K562 (cell line): ENCODE measurements around the gene RHOBTB3. TPM values are rescaled to one million over a fixed set of nuclear protein-coding genes. Genes with fewer than 3 reads are reported as not detected.

Experiments used
- CXXC5 ChIP-seq: fragments of 250-450 bp; sonication (Bioruptor Pico); IDR thresholded peaks from 2 replicates; pipeline ENCODE4 v1.8.0; 2022; ENCODE audit warnings: inconsistent platforms, mild to moderate bottlenecking, moderate library complexity
- E2F3 ChIP-seq: fragments of 250-450 bp; sonication (Bioruptor Pico); IDR thresholded peaks from 2 replicates; pipeline ENCODE4 v1.4.0; 2020; ENCODE audit warnings: mild to moderate bottlenecking
- HDAC1 ChIP-seq, 2 experiments: fragments of 450-650 bp; IDR thresholded peaks; 2 replicates each; pipeline ENCODE4 v1.6.1; 2016 to 2017; ENCODE audit warnings: inconsistent platforms in 1 of 2, mild to moderate bottlenecking in 1 of 2, moderate library complexity in 1 of 2
- HNRNPK ChIP-seq: fragments of 200-400 bp; formaldehyde crosslinking; IDR thresholded peaks from one replicate; pipeline ENCODE4 v1.6.1; 2018; ENCODE audit warnings: mild to moderate bottlenecking, low read depth, low read length; ENCODE audit not compliant: poor library complexity, severe bottlenecking
- IRF2 ChIP-seq: sonication (generic); formaldehyde crosslinking; IDR thresholded peaks from 2 replicates; pipeline ENCODE4 v1.8.1; 2022; ENCODE audit warnings: mild to moderate bottlenecking, missing genetic modification reagents
- L3MBTL2 ChIP-seq: fragments of 450-650 bp; IDR thresholded peaks from 2 replicates; pipeline ENCODE4 v1.6.1; 2016; ENCODE audit warnings: mild to moderate bottlenecking, moderate library complexity
- MAZ ChIP-seq, 2 experiments: fragments of 450-650 bp in 1 of 2; sonication (generic) in 1 of 2; formaldehyde crosslinking; IDR thresholded peaks in 1 of 2; conservative IDR thresholded peaks in 1 of 2; 2 replicates each; pipeline versions ENCODE4 v1.4.0 to v1.5.0; 2020; ENCODE audit warnings: mild to moderate bottlenecking in 1 of 2, missing genetic modification reagents in 1 of 2
- PRDM10 ChIP-seq: fragments of 450-650 bp; IDR thresholded peaks from 2 replicates; pipeline ENCODE4 v1.6.1; 2018; ENCODE audit not compliant: partially characterized antibody
- SAFB2 ChIP-seq: fragments of 200-400 bp; formaldehyde crosslinking; IDR thresholded peaks from 2 replicates; pipeline ENCODE4 v1.6.1; 2018; ENCODE audit warnings: borderline replicate concordance, low read length, low read depth, moderate library complexity; ENCODE audit not compliant: severe bottlenecking
- STAT6 ChIP-seq: sonication (generic); formaldehyde crosslinking; IDR thresholded peaks from 2 replicates; pipeline ENCODE4 v1.8.1; 2023; ENCODE audit warnings: mild to moderate bottlenecking, missing genetic modification reagents
- UBTF ChIP-seq, 2 experiments: IDR thresholded peaks; 2 replicates each; pipeline ENCODE4 v1.6.1; 2012; ENCODE audit warnings: improper control_type of control experiment in 2 of 2, low read depth in 2 of 2, low read length in 2 of 2, borderline replicate concordance in 1 of 2
- ZNF184 ChIP-seq: sonication (generic); formaldehyde crosslinking; IDR thresholded peaks from 2 replicates; pipeline ENCODE4 v1.5.0; 2020; ENCODE audit warnings: missing genetic modification reagents
- ZNF217 ChIP-seq: sonication (generic); formaldehyde crosslinking; IDR thresholded peaks from 2 replicates; pipeline ENCODE4 v1.8.0; 2022; ENCODE audit warnings: mild to moderate bottlenecking, missing genetic modification reagents
- ZNF280B ChIP-seq: fragments of 250-450 bp; sonication (Bioruptor Pico); IDR thresholded peaks from 2 replicates; pipeline ENCODE4 v1.5.1; 2021; ENCODE audit warnings: mild to moderate bottlenecking
- ZNF354B ChIP-seq: fragments of 250-450 bp; sonication (Bioruptor Pico); IDR thresholded peaks from 2 replicates; pipeline ENCODE4 v1.4.0; 2020
- ZNF551 ChIP-seq: fragments of 250-450 bp; sonication (Bioruptor Pico); IDR thresholded peaks from 2 replicates; pipeline ENCODE4 v1.5.0; 2021; ENCODE audit warnings: mild to moderate bottlenecking, moderate library complexity
- ZNF830 ChIP-seq: fragments of 250-450 bp; sonication (Bioruptor Pico); IDR thresholded peaks from 2 replicates; pipeline ENCODE4 v1.5.0; 2021; ENCODE audit warnings: mild to moderate bottlenecking
- polyA plus RNA-seq, 8 experiments: library from polyadenylated mRNA; depleted of rRNA in 4 of 8; stranded (reverse) in 5 of 8; unstranded in 3 of 8; fragments of >200 nt; fragmentation: Nextera tagmentation in 2 of 8; fragmentation: Illumina TruSeq in 1 of 8; extraction: Ambion mirVana in 2 of 8; extraction: Trizol in 1 of 8; gene quantifications; 2 replicates each; pipeline versions ENCODE4 v1.2.1 to v1.2.3, GENCODE V29; 2011 to 2014; ENCODE audit warnings: inconsistent platforms in 1 of 8, missing spikeins in 1 of 8
- total RNA-seq, 7 experiments: library from RNA; depleted of rRNA in 6 of 7; stranded (reverse); fragments of >200 nt in 6 of 7; fragmentation: Illumina TruSeq in 2 of 7; extraction: Trizol in 2 of 7; gene quantifications; 2 replicates each; pipeline versions ENCODE4 v1.2.1 to v1.2.3, GENCODE V29; 2011 to 2021; ENCODE audit warnings: low replicate concordance in 1 of 7

The RHOBTB3 gene
- total and polyA plus RNA-seq, 9 of the 15 experiments (the other 6 are each of a cell fraction or from before 2014, with no cell fraction given): 39.7 to 143 (median 115) TPM

GRCh38 chr5:95723632-95724369, 7.3 kb upstream of the RHOBTB3 start (continued):
- 0 out of 4 replicates have a peak, but pooled peaks of 1 of the 2 experiments have one; percentile 59 for TF ChIP-seq UBTF (IDR thresholded peaks at IDR 0.05; ENCODE audit: borderline replicate concordance in 1 of 2, low read depth in 2 of 2, low read length in 2 of 2)
- peak; percentile 41; the same call in 1 of the 2 replicates for TF ChIP-seq CXXC5
- TF ChIP-seq MAZ (CRISPR knock-in tag; conservative IDR thresholded peaks at IDR 0.05 in 1 of 2, IDR thresholded peaks at IDR 0.05 in 1 of 2): no peak
- TF ChIP-seq ZNF354B (CRISPR knock-in tag): no peak
- TF ChIP-seq ZNF184: no peak
- no peak for TF ChIP-seq HNRNPK
- TF ChIP-seq PRDM10: no peak
- peak; percentile 48 to 57; a peak in 2 of 4 replicates for TF ChIP-seq HDAC1 (IDR thresholded peaks at IDR 0.05)
- no peak for TF ChIP-seq ZNF217 (CRISPR knock-in tag)
- TF ChIP-seq STAT6 (CRISPR knock-in tag): no peak
- TF ChIP-seq ZNF280B (CRISPR knock-in tag): no peak
- no peak for TF ChIP-seq SAFB2
- TF ChIP-seq ZNF830 (CRISPR knock-in tag): no peak
- no peak for TF ChIP-seq IRF2 (CRISPR knock-in tag)
- TF ChIP-seq E2F3: no peak
- no peak for TF ChIP-seq L3MBTL2
- no peak for TF ChIP-seq ZNF551 (CRISPR knock-in tag)
